ENCODE measurements around the gene CTSZ.

DNA sequence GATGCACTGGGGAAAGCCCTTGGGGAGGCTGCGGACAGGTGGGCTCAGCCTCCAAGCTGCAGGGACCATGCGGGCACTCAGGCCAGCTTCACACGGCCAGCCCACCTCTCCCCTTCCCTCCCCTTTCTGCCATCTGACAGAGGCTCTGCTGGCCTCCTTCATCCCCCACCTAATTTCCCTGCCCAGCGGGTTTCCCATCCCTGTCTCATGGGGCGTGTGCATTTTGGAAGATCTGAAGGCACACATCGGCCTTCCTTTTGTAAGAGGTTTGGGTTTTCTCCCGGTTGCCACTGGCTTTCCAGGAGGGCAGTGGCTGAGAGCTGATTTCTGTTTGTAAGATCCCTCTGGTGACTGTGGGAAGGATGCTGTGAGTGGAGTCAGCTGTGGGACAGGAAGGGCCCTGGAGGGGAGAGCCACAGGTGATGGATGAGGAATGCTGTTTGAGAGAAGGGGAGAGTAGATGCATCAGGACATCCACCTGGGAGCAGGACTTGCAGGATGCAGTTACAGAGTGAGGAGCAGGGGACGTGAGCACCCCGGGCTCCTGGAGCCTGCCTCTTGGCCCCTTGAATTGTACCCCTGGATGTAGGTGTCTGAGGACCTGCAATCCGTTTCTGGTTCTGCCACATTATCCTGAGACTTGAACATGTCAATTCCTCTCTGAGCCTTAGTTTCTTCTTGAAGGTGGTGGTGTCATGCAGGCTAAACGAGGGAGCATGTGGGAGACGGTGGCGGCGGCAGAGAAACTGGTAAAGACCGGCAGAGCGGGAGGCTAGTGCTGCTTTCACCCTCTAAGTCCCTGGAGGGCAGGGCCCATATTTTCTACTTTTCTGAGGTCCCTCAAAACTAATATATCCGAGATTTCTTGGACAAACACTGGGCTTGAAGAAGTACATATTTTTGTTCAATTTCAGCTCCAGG lies 6.2 kb upstream of the CTSZ start:
- TF ChIP-seq, protein P1, sequence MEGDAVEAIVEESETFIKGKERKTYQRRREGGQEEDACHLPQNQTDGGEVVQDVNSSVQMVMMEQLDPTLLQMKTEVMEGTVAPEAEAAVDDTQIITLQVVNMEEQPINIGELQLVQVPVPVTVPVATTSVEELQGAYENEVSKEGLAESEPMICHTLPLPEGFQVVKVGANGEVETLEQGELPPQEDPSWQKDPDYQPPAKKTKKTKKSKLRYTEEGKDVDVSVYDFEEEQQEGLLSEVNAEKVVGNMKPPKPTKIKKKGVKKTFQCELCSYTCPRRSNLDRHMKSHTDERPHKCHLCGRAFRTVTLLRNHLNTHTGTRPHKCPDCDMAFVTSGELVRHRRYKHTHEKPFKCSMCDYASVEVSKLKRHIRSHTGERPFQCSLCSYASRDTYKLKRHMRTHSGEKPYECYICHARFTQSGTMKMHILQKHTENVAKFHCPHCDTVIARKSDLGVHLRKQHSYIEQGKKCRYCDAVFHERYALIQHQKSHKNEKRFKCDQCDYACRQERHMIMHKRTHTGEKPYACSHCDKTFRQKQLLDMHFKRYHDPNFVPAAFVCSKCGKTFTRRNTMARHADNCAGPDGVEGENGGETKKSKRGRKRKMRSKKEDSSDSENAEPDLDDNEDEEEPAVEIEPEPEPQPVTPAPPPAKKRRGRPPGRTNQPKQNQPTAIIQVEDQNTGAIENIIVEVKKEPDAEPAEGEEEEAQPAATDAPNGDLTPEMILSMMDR (IDR thresholded peaks at IDR 0.05): no peak
- no peak for TF ChIP-seq POLR2A (IDR thresholded peaks at IDR 0.05)
